ENCODE measurements around the gene ZNF335. TPM values are rescaled to one million over a fixed set of nuclear protein-coding genes. Genes with fewer than 3 reads are reported as not detected.
A peak's percentile ranks its signal among the peaks of the same experiment; 100 is the strongest.

Gene ZNF335
- total and polyA plus RNA-seq, 2 of the 13 experiments (the other 11 are each of a cell fraction or from before 2014, with no cell fraction given): 9.7 to 13.7 TPM

DNA sequence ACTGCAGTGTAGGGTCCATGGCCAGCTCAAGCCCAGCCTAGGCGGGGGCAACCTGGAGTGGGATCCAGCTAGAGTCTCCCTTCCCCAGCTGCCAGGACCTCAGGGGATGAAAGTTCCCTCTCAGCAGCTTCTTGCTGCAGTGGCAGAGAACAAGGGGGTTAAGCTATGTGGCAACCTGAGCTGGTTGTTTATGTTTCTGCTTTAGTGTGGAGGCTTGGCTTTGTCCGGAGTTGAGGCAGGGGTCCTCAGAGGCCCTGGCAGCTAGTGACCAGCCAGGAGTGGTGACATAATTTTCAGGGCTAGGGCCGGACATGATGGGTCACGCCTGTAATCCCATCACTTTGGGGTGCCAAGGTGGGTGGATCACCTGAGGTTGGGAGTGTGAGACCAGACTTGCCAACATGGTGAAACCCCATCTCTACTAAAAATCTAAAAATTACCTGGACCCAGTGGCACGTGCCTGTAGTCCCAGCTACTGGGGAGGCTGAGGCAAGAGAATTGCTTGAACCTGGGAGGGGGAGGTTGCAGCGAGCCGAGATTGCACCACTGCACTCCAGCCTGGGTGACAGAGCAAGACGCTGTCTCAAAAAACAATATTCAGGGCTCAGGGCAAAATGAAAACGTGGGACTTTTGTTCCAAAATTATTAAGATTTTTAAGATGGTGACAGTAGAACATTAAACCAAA is 46.0 kb downstream of the ZNF335 start (continued):
- TF ChIP-seq TRIM22 (IDR thresholded peaks at IDR 0.05) (no peak), BRCA1 (CRISPR knock-in tag; IDR thresholded peaks at IDR 0.05) (peak; percentile 80; the same call in 1 of the 2 replicates), ZNF230 (CRISPR knock-in tag; IDR thresholded peaks at IDR 0.05) (no peak; the same call in 1 of the 2 replicates), ZBTB38 (CRISPR knock-in tag; IDR thresholded peaks at IDR 0.05) (peak; percentile 44; the same call in 1 of the 2 replicates), ZNF749 (CRISPR knock-in tag; IDR thresholded peaks at IDR 0.05; ENCODE audit: borderline replicate concordance) (no peak), ZNF136 (CRISPR knock-in tag; IDR thresholded peaks at IDR 0.05; ENCODE audit: low read depth) (no peak), ZNF761 (CRISPR knock-in tag; conservative IDR thresholded peaks at IDR 0.05) (no peak), ZNF75D (CRISPR knock-in tag; IDR thresholded peaks at IDR 0.05; ENCODE audit: borderline replicate concordance) (no peak), MIER3 (CRISPR knock-in tag; IDR thresholded peaks at IDR 0.05; ENCODE audit: borderline replicate concordance) (no peak), XRCC5 (optimal IDR thresholded peaks at IDR 0.05; ENCODE audit: low read length) (no peak), ZFP41 (CRISPR knock-in tag; IDR thresholded peaks at IDR 0.05; ENCODE audit: borderline replicate concordance) (no peak), ZNF280B (CRISPR knock-in tag; IDR thresholded peaks at IDR 0.05; ENCODE audit: borderline replicate concordance) (no peak), ZSCAN5A (CRISPR knock-in tag; IDR thresholded peaks at IDR 0.05; ENCODE audit: borderline replicate concordance) (no peak)
- TF ChIP-seq, protein P1, sequence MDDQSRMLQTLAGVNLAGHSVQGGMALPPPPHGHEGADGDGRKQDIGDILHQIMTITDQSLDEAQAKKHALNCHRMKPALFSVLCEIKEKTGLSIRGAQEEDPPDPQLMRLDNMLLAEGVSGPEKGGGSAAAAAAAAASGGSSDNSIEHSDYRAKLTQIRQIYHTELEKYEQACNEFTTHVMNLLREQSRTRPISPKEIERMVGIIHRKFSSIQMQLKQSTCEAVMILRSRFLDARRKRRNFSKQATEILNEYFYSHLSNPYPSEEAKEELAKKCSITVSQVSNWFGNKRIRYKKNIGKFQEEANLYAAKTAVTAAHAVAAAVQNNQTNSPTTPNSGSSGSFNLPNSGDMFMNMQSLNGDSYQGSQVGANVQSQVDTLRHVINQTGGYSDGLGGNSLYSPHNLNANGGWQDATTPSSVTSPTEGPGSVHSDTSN (CRISPR knock-in tag; IDR thresholded peaks at IDR 0.05; ENCODE audit: borderline replicate concordance): no peak
- TF ChIP-seq, protein P2, sequence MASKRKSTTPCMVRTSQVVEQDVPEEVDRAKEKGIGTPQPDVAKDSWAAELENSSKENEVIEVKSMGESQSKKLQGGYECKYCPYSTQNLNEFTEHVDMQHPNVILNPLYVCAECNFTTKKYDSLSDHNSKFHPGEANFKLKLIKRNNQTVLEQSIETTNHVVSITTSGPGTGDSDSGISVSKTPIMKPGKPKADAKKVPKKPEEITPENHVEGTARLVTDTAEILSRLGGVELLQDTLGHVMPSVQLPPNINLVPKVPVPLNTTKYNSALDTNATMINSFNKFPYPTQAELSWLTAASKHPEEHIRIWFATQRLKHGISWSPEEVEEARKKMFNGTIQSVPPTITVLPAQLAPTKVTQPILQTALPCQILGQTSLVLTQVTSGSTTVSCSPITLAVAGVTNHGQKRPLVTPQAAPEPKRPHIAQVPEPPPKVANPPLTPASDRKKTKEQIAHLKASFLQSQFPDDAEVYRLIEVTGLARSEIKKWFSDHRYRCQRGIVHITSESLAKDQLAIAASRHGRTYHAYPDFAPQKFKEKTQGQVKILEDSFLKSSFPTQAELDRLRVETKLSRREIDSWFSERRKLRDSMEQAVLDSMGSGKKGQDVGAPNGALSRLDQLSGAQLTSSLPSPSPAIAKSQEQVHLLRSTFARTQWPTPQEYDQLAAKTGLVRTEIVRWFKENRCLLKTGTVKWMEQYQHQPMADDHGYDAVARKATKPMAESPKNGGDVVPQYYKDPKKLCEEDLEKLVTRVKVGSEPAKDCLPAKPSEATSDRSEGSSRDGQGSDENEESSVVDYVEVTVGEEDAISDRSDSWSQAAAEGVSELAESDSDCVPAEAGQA (IDR thresholded peaks at IDR 0.05; ENCODE audit: low read depth): 0 out of 2 replicates have a peak, but pooled peaks have one; percentile 46
- TF ChIP-seq, protein P2 (CRISPR knock-in tag; IDR thresholded peaks at IDR 0.05; ENCODE audit: borderline replicate concordance): no peak

Data from HepG2 (cell line).